Measurements from ENCODE around the gene RELA.
A peak's percentile ranks its signal among the peaks of the same experiment; 100 is the strongest.

The RELA gene

DNA sequence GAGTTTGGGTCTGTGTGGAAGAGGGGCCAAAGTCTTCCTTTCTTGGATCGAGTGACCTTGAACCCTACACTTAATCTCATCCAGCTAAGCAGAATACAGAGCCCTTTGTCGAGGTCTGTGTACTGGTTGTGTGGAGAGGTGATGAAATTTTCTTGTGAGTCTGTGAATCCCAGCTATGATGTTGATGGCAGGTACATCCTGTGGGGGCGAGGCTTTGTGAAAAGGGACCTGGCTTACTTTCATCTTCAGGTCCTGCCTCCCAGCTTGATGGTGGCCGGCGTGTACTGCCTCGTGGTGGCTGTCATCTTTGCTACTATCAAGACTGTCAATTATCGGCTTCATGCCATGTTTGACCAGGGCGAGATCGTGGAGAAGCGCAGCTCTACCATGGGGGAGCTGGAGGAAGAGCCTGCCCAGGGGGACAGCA lies 46.1 kb downstream of the RELA start:
- TF ChIP-seq FOXM1 (IDR thresholded peaks at IDR 0.05; ENCODE audit: borderline replicate concordance, low read depth), result no peak
- no peak for TF ChIP-seq CEBPB (IDR thresholded peaks at IDR 0.05)
- TF ChIP-seq TEAD4 (IDR thresholded peaks at IDR 0.05), result no peak
- TF ChIP-seq TAF1 (IDR thresholded peaks at IDR 0.05; ENCODE audit: low read depth), result no peak; the same call in 1 of the 2 replicates
- TF ChIP-seq, protein P1, sequence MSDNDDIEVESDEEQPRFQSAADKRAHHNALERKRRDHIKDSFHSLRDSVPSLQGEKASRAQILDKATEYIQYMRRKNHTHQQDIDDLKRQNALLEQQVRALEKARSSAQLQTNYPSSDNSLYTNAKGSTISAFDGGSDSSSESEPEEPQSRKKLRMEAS (IDR thresholded peaks at IDR 0.05), result no peak

DNA sequence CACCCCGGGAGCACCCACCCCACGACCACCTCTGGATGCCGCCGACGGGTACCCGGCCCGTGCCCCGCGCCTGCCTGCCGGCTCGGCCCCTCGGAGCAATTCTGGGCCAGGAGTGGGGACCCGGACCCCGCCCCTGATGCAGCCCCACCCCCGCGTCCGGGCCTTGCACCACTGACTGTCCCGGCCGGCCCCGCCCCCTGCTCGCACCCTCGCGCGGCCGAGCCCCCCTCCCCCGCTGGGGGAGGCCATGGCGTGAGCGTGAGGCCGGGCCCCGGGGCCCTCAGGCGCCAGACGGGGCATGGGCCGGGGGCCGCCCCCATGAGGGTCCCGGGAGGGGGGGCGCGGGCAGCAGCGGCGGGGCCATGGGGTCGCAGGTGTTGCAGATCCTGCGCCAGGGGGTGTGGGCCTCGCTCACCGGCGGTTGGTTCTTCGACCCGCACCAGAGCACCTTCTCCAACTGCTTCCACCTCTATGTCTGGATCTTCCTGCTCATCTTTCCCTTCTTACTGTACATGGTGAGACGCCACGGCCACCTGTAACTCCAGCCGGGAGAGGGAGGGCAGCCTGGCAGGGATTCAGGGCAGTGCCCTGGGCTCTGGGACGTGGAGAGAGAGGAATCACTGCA lies 46.7 kb downstream of the RELA start:
- TF ChIP-seq EGR1 (IDR thresholded peaks at IDR 0.05), result no peak
- TF ChIP-seq TAF1 (IDR thresholded peaks at IDR 0.05; ENCODE audit: low read depth), result no peak; the same call in 1 of the 2 replicates

DNA sequence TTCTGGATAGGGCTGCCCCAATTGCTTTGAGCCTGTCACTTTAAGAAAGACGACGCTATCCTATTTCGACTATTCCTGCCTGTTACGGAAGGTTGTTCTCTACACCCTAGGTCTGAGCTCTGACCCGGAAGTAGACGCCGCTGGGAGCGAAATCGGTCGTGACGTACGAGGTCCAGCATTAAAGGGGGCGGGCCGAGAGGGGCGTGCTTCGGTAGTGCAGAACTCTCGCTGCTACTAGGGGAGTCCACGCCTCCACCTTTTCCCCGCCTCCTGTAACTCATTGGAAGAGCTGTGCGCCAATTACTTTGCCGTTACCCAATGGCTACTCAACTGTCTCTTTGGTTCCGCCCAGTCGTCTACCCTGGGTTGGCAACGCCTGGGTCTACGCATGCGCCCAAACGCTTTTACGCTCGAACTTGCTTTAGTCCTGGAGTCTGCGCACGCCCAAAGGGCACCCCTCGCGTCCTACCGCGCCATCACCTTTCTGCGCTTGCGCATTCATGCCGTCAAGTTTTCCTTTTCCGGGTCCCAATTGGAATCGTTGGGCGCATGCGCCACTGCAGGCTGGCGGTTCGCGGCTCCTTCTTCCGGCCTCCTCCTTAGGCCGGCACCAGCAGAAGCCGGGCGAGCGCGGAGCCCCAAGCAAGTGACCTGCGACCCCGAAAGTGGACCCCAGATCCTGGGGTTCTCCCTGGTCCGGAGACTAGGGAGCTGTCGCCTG lies 47.3 kb downstream of the RELA start, which contains the start of gene PCNX3:
Gene PCNX3, plus strand, starts transcription at position 548 of the 721 bp plus-strand sequence. CDS start 536 bp downstream, outside the sequence.
- TF ChIP-seq EP300 (IDR thresholded peaks at IDR 0.05; ENCODE audit: borderline replicate concordance), result peak; percentile 51; the same call in 1 of the 2 replicates
- TF ChIP-seq, protein P1 (IDR thresholded peaks at IDR 0.05), result peak; percentile 85; the same call in 1 of the 2 replicates
- TF ChIP-seq, protein P2, sequence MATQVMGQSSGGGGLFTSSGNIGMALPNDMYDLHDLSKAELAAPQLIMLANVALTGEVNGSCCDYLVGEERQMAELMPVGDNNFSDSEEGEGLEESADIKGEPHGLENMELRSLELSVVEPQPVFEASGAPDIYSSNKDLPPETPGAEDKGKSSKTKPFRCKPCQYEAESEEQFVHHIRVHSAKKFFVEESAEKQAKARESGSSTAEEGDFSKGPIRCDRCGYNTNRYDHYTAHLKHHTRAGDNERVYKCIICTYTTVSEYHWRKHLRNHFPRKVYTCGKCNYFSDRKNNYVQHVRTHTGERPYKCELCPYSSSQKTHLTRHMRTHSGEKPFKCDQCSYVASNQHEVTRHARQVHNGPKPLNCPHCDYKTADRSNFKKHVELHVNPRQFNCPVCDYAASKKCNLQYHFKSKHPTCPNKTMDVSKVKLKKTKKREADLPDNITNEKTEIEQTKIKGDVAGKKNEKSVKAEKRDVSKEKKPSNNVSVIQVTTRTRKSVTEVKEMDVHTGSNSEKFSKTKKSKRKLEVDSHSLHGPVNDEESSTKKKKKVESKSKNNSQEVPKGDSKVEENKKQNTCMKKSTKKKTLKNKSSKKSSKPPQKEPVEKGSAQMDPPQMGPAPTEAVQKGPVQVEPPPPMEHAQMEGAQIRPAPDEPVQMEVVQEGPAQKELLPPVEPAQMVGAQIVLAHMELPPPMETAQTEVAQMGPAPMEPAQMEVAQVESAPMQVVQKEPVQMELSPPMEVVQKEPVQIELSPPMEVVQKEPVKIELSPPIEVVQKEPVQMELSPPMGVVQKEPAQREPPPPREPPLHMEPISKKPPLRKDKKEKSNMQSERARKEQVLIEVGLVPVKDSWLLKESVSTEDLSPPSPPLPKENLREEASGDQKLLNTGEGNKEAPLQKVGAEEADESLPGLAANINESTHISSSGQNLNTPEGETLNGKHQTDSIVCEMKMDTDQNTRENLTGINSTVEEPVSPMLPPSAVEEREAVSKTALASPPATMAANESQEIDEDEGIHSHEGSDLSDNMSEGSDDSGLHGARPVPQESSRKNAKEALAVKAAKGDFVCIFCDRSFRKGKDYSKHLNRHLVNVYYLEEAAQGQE (IDR thresholded peaks at IDR 0.05; ENCODE audit: low read depth), result no peak
- peak; percentile 63; the same call in 1 of the 2 replicates for TF ChIP-seq TCF12 (IDR thresholded peaks at IDR 0.05; ENCODE audit: low read depth)
- TF ChIP-seq, protein P3, sequence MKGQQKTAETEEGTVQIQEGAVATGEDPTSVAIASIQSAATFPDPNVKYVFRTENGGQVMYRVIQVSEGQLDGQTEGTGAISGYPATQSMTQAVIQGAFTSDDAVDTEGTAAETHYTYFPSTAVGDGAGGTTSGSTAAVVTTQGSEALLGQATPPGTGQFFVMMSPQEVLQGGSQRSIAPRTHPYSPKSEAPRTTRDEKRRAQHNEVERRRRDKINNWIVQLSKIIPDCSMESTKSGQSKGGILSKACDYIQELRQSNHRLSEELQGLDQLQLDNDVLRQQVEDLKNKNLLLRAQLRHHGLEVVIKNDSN (IDR thresholded peaks at IDR 0.05), result no peak
- no peak for TF ChIP-seq EGR1 (IDR thresholded peaks at IDR 0.05)
- no peak for TF ChIP-seq RAD21 (IDR thresholded peaks at IDR 0.05; ENCODE audit: low read depth)
- no peak for TF ChIP-seq TEAD4 (IDR thresholded peaks at IDR 0.05)
- TF ChIP-seq ZBTB7A (IDR thresholded peaks at IDR 0.05; ENCODE audit: low read depth), result no peak
- no peak for TF ChIP-seq CEBPB (IDR thresholded peaks at IDR 0.05)
- TF ChIP-seq CREB1 (IDR thresholded peaks at IDR 0.05; ENCODE audit: low read depth), result peak; percentile 85
- no peak for TF ChIP-seq FOXM1 (IDR thresholded peaks at IDR 0.05; ENCODE audit: borderline replicate concordance, low read depth)
- peak; percentile 54; the same call in 1 of the 2 replicates for TF ChIP-seq TAF1 (IDR thresholded peaks at IDR 0.05; ENCODE audit: low read depth)
- peak; percentile 82 for TF ChIP-seq YY1 (IDR thresholded peaks at IDR 0.05; ENCODE audit: low read depth)
- TF ChIP-seq NFIC (IDR thresholded peaks at IDR 0.05), result no peak

DNA sequence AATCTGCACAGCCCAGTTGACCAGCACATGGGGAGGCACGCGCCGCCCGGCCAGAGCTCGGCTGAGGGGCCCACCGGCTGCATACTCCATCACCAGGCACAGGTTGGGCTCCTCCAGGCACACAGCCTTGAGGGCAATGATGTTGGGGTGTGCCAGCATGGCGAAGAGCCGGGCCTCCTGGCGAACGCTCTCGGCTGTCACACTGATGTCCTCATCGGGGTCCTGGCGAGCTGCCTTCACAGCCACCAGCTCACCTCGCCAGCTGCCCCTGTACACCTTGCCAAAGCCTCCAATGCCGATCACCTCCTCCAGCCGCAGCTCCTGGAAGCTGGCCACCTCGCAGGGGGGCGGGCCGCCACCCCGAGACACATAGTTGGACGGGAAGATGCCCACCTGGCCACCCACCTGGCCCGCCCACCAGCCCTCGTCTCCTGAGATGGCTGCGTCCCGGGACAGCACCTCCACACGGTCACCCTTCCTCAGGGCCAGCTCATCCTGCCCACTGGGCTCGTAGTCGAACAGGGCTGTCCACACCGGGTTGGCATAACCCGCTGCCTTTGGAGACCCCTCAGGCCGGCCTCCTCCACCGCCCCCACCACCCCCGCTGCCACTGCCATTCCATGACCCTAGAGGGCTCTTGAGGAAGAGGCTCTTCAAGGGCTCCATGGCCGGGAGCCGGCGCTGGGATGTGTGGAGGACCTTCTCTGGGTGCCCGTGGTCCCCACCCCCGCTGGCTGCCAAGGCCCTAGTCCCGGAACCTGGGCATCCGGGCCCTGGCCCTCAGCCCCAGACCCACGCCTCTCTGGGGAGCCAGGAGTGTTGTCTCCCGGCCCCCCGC lies 49.4 kb downstream of the RELA start:
- TF ChIP-seq CEBPB (IDR thresholded peaks at IDR 0.05), result no peak
- no peak for TF ChIP-seq NFIC (IDR thresholded peaks at IDR 0.05)
- TF ChIP-seq RAD21 (IDR thresholded peaks at IDR 0.05; ENCODE audit: low read depth), result no peak
- no peak for TF ChIP-seq YY1 (IDR thresholded peaks at IDR 0.05; ENCODE audit: low read depth)
- no peak for TF ChIP-seq EGR1 (IDR thresholded peaks at IDR 0.05)
- no peak for TF ChIP-seq ZBTB7A (IDR thresholded peaks at IDR 0.05; ENCODE audit: low read depth)
- no peak for TF ChIP-seq TAF1 (IDR thresholded peaks at IDR 0.05; ENCODE audit: low read depth)
- TF ChIP-seq TEAD4 (IDR thresholded peaks at IDR 0.05), result no peak
- TF ChIP-seq, protein P2 (IDR thresholded peaks at IDR 0.05; ENCODE audit: low read depth), result no peak
- TF ChIP-seq CREB1 (IDR thresholded peaks at IDR 0.05; ENCODE audit: low read depth), result no peak
- TF ChIP-seq TCF12 (IDR thresholded peaks at IDR 0.05; ENCODE audit: low read depth), result no peak
- TF ChIP-seq EP300 (IDR thresholded peaks at IDR 0.05; ENCODE audit: borderline replicate concordance), result no peak

DNA sequence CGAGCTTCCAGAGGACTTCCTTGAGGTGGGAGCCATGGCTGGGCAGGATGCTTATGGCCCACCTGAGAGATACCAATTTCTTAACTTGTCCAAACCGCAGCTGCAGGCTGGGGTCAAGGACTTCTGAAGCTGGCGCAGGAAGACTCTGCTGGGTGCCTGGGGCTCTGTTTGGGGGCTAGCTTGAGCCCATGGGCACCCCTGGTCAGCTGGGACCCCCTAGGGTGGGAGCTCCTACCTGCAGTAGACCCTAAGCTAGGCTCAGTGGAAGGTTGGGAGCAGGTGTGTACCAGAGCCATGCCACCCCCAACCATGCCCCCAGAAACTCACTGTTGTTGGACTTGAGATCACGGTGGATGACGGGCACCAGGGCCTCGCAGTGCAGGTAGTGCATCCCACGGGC lies 50.0 kb downstream of the RELA start:
- TF ChIP-seq TEAD4 (IDR thresholded peaks at IDR 0.05), result no peak
- no peak for TF ChIP-seq ZBTB7A (IDR thresholded peaks at IDR 0.05; ENCODE audit: low read depth)
- no peak for TF ChIP-seq TAF1 (IDR thresholded peaks at IDR 0.05; ENCODE audit: low read depth)
- TF ChIP-seq RAD21 (IDR thresholded peaks at IDR 0.05; ENCODE audit: low read depth), result no peak
- TF ChIP-seq CREB1 (IDR thresholded peaks at IDR 0.05; ENCODE audit: low read depth), result no peak
- TF ChIP-seq, protein P3 (IDR thresholded peaks at IDR 0.05), result no peak
- TF ChIP-seq EGR1 (IDR thresholded peaks at IDR 0.05), result no peak
- TF ChIP-seq YY1 (IDR thresholded peaks at IDR 0.05; ENCODE audit: low read depth), result no peak
- TF ChIP-seq, protein P2 (IDR thresholded peaks at IDR 0.05; ENCODE audit: low read depth), result no peak
- no peak for TF ChIP-seq NFIC (IDR thresholded peaks at IDR 0.05)
- no peak for TF ChIP-seq FOXM1 (IDR thresholded peaks at IDR 0.05; ENCODE audit: borderline replicate concordance, low read depth)
- no peak for TF ChIP-seq EP300 (IDR thresholded peaks at IDR 0.05; ENCODE audit: borderline replicate concordance)
- no peak for TF ChIP-seq TCF12 (IDR thresholded peaks at IDR 0.05; ENCODE audit: low read depth)
- no peak for TF ChIP-seq CEBPB (IDR thresholded peaks at IDR 0.05)
- TF ChIP-seq, protein P1 (IDR thresholded peaks at IDR 0.05), result no peak

Data from Ishikawa (cell line).